ENCODE results near the gene SLC44A5.

DNA sequence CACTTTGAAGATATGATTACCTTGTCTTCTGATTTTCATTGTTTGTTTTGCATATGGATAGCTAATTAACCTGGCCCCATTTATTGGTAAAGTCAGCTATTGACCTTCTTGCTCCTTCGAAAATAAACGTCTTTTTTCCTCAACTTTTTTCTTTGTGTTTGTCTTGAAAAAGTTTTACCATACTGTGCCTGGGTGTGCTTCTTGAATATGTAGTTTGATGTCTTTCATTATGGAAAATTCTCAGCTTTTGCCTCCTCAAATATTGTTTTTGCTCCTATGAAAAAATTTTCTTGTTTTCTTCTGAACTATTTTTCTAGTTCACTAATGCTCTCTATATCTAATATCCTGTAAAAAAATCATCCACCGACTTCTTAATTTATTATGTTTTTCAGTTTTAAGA lies 451.8 kb downstream of the SLC44A5 start:
- TF ChIP-seq, protein P1, sequence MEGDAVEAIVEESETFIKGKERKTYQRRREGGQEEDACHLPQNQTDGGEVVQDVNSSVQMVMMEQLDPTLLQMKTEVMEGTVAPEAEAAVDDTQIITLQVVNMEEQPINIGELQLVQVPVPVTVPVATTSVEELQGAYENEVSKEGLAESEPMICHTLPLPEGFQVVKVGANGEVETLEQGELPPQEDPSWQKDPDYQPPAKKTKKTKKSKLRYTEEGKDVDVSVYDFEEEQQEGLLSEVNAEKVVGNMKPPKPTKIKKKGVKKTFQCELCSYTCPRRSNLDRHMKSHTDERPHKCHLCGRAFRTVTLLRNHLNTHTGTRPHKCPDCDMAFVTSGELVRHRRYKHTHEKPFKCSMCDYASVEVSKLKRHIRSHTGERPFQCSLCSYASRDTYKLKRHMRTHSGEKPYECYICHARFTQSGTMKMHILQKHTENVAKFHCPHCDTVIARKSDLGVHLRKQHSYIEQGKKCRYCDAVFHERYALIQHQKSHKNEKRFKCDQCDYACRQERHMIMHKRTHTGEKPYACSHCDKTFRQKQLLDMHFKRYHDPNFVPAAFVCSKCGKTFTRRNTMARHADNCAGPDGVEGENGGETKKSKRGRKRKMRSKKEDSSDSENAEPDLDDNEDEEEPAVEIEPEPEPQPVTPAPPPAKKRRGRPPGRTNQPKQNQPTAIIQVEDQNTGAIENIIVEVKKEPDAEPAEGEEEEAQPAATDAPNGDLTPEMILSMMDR (IDR thresholded peaks at IDR 0.05), result no peak
- TF ChIP-seq POLR2A (IDR thresholded peaks at IDR 0.05), result no peak
